ENCODE measurements around the gene HOXA3.

The HOXA3 gene

GRCh38 chr7:27106181-27106900 lies 46.0 kb downstream of the HOXA3 start:
- DNase-seq (ENCODE audit: low read depth in 1 of 2, low spot score in 1 of 2): no peak

DNA sequence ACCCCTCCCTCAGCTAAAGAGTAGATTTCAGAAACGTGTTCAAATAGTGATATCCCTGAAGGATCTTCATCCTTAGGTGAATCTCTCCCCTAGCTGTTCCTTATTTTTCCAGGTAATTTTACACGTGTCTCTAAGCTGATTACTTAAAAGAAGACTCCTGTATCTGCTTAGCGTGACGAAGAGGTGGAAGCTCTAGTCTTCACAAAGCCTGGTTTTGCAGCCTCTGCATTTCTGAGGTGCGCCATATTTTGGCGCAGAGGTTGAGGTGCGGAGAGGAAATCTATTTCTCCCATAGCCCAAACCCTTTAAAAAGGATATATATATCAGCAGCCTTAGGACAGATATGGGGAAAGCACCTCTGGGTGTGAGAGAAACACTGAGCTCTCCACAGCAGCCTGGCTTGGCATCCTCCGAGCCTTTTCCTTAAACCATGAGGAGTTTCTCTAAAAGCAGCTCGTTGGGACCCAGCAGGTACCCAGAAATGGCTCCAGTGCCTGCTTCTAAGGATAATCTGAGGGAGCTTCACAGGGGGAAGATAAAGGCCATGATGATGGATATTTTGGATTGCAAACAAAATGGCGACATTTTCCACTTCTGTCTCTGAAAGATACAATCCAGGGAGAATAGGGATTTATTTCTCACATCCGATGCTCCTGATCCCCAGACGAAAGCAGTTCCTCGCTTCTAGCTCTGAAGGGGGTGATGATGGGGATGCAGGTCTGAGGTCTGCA lies 46.9 kb downstream of the HOXA3 start:
- no peak for DNase-seq (ENCODE audit: low read depth in 1 of 2, low spot score in 1 of 2)

- no peak for DNase-seq (ENCODE audit: low read depth in 1 of 2, low spot score in 1 of 2)
Observed at GRCh38 chr7:27104341-27105058, 47.9 kb downstream of the HOXA3 start.

- no peak for DNase-seq (ENCODE audit: low read depth in 1 of 2, low spot score in 1 of 2)
Observed at GRCh38 chr7:27103489-27104226, 48.7 kb downstream of the HOXA3 start.

DNA sequence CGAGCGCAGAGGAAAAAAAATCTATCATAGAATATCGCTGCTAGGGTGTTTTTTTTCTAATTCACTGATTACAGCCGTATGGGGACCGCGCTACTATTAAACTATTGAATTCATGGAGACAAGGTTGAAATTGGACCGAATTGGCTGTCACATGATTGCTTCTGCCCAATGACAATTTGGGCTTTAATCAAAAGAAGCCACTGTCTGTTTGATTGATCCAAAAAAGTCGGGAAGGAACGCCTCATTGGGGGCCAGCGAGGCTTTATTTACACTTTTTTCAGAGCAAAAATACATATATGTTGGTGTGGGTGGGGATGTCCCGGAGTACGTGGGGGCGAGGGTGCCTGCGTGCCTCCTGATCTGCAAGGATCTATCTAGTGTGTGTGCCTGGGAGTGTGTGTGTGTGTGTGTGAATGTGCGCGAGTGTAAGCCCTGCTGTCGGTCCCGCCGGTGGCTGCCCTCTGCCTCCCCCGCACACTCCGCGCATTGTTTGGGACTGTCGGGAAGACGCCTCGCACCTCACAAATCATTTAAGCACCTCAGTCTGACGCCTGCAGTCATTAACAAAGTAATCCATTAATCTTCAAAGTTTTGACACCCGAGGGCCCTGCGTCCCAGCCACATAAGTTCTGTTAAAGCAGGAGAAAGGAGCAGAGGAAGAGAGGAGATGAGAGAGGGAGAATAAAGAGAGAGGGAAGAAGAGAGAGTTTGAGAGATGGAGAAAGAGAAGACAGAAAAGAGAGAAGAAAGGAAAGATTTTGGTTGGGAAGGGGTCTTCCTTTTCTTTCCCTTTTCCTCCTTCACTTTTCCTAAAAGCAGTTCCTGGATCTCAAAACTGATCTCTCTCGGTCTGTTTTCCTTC lies 49.6 kb downstream of the HOXA3 start, which contains the start of gene HOXA2:
TSS of gene HOXA2 (minus strand) at position 103 of the 862 bp plus-strand sequence. CDS start 183 bp downstream, outside the sequence.
- DNase-seq (ENCODE audit: low read depth in 1 of 2, low spot score in 1 of 2): no peak

- no peak for DNase-seq (ENCODE audit: low read depth in 1 of 2, low spot score in 1 of 2)
Observed at GRCh38 chr7:27101957-27102580, 50.3 kb downstream of the HOXA3 start.

DNA sequence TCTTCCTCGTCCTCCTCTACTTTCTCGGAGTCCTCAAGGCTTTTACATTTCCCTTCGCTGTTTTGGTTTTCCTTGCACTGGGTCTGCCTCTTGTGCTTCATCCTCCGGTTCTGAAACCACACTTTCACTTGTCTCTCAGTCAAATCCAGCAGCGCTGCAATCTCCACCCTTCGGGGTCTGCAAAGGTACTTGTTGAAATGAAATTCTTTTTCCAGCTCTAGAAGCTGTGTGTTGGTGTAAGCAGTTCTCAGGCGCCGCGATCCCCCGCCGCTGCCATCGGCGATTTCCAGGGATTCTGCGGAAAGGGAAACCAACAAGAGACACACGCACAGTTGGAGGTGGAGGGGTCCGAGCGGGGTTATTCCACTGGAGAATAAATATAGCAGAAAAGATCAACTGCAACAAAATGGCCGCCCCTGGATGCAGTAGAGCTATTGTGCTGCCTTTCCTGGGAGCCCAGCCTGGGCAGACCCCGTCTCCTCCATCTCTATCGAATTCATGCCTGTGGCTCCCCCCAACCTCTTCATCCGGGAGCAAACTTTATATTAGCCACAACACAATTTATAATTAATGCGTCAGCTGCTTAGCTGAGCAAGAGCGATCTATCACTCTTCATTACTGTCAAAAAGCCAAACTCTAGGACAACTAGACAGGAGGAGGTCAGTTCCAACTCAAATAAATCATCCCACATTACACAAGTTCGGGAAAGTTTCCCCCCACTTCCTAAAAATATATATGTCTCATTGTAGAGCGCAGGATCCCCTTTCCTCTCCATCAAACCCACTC lies 51.0 kb downstream of the HOXA3 start:
- DNase-seq (ENCODE audit: low read depth in 1 of 2, low spot score in 1 of 2): no peak

- no peak for DNase-seq (ENCODE audit: low read depth in 1 of 2, low spot score in 1 of 2)
Observed at GRCh38 chr7:27100694-27101170, 51.7 kb downstream of the HOXA3 start.

DNA sequence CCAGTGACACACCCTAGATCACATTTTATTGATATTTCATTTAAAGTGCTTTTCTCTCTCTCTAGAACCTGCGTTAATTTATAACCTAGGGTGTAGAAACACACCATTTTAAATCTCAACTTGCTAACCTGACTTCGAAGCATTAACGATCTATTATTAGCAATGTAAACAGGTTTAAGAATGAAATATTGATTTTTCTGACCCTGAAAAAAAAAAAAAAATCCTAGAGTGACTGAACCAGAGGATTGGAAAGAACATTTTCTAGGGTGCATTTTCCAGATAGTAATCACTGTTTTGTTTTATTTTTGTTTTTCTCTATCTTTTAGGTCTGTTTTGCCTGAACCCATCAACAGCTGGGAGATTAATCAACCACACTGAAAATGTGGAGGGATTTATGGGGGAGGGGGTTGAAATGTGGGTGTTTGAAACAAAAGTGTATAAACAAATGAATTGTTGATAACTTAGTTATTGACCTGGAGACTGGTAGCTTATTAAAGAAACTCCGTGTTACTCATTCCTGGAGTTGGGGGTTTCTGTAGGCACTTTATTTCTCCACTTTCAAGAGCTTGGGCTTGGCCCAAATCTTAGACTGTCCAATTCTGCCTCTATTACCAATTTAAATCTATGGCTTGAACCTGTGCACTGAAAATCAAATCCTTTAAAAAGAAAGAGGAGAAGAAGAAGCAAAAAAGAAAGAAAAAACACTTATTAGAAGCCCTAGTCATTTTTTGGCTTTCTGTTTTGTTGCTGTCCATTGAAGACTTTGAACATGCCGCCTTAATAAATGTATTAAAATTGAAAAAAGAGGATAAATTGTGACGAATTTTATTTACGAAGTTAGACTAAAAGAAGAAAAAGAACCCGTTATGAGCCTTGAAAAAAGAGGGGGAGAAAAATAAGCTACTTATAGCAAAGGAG lies 52.7 kb downstream of the HOXA3 start:
- DNase-seq (ENCODE audit: low read depth in 1 of 2, low spot score in 1 of 2): no peak

DNA sequence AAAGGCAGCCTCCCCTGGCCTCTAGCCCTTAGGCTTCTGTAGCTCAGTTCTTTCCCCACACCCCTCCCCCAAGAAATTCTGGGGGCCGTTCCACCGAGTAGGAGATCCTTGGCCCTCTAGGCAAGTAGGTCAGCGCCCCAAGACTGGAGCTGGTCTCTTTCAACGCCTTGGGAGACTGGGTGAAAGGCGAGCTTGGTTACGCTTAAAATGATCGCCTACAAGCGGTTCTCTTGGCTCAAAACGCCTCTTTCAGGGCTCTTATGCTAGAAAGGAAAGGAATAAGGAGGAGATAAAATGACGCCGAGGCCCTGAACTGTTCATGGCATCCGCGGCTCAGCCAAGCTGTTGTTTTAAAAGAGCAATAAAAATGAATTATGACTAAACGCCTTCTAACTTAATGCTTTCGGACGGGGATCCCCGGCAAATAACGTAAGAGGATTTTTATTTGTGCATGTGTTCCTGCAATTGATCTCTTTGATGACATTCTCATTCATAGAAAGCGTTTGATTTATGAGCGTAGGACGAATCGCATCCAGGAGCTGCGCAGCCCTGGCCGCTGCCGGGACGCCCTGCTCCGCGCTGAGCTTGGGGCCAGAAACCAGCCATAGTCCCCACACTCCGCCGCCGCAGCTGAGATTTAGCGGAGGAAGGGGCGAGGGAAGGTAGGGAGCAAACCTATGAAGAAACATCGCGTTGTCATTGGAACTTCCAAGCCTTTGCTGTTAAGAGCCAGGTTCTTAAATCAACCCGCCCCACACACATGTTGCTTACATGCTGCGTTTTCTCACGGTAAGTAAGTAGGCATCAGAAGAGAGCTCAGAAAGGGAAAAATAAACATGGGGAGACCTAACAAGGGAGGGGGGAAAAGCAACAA lies 53.6 kb downstream of the HOXA3 start:
- DNase-seq (ENCODE audit: low read depth in 1 of 2, low spot score in 1 of 2): no peak

DNA sequence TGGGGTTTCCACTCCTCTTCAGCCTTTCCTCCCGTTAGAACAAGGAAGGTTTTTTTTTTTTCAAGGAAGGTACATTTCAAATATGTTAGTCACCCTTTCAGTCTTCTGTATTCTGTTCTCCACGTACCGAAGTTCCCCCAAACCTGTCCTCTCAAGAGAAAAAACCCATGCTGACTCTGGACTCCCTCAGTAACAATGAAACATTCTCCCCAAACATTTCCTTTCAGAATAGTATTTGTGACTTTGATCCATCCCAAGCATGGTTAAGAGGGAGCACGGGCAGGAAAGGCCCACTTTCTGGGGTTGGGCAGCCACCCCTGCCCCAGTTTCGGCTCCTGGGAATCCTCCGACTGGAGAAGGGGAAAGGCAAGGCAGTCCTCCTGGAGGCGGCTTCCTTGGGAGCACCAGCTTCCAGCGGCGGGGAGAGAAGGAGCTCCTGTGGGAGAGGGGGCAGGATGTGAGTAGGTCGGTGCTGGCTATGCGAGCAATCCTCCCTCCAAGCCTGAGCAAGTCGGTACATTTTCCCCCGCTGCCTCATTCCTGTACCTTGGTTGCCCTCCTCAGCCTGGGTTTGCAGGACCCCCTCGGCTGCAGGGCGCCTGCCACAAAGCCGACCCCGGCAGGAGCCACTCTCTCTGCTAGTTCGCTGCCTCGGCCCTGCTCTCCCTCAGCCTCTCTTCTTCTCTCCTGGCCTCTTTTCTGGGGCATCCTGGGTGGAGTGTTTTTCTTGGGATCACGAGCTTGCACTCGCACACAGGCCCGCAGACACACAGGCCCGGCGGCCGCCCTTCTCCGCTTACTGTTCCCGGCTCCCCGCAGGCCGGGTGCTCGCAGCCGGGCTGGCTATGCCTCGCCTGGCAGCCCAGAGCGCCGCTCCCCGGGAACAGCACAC lies 54.5 kb downstream of the HOXA3 start:
- no peak for DNase-seq (ENCODE audit: low read depth in 1 of 2, low spot score in 1 of 2)

DNA sequence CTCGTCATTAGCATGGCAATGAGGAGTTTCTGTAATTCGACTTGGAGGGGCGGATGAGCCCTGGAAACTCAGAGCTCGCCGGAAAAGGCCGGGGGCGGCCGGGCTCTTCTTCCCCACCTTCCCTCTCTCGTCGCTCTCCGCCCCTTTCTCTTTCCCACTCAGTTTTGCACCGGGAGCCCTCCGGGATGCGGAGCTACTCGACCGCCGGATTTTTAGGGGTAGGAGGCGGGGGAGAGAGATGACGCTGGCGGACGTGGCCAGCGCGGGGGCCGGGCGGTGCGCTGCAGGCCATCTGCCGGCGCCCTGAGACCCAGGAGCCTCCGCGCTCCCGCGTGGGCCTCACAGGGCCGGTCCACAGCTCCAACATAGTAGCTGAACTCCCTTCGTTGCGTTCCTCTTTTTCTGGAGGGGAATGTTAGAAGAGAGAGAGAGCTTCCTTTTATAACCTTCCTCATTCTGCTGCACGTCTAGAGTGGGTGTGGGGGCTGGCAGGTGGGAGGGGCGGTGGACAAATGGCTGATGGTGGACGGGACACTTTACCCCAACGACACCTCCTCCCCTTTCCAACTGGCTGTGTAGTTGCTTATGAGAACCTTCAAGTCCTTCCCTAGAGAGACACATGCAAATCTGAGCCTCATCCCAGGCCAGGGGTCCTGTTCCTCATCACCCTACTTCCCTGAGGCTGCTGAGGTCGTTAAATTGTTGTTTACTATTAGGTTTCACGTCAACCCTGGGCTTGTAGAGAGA lies 55.4 kb downstream of the HOXA3 start:
- no peak for DNase-seq (ENCODE audit: low read depth in 1 of 2, low spot score in 1 of 2)

- peak; percentile 30 to 47 for DNase-seq (ENCODE audit: low read depth in 1 of 2, low spot score in 1 of 2)
Observed at GRCh38 chr7:27095897-27096767, 56.3 kb downstream of the HOXA3 start, which contains the start of gene HOXA1. Gene HOXA1, minus strand, starts transcription at chr7:27096000. Its CDS starts 88 bp downstream, at chr7:27095912.
